Measurements from ENCODE around the gene AQP2. TPM values are rescaled to one million over a fixed set of nuclear protein-coding genes. Genes with fewer than 3 reads are reported as not detected.
A peak's percentile ranks its signal among the peaks of the same experiment; 100 is the strongest.

AQP2 gene
- total RNA-seq, 2 donors from 2014 or later, result not detected

DNA sequence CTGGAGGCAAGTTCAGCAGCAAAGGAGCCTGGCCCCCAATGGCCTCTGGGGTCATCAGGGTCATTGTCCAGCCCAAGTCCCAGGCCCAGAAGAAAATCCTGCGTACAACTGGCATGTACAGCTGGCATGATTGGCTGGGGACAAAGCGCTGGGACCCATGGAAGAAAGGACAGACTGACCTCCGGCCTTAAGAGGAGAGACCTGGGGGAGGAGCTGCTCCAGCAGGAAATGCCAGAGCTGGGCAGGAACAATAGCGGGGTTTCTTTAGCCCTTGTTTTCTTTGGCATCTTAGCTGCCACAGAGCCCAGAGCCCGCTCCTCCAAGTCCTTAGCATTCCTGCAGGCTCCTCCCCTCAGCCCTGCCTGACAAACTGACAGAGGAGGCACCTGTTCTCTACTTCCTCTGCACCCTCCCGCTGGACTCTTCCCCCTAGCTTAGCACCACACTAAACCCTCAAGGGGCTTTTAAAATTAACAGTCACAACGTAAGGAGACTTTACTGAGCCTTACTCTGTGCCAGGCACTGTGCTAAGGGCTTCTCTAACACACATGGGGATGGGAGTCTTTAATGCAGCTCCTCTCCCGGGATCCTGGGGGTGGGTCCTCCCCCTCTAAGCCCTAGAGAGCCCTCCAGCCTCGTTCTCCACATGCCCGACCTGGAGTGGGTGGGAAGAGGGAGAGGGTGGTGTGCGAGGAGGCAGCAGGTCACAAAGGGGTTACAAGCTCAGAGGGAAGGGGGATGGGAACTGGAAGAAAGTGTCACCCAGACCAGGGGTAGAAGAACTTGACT, 9.3 kb downstream of the AQP2 start:
- Histone ChIP-seq H3K4me1 (ENCODE audit: control insufficient read depth, insufficient read depth, low read length) (no peaks in the 10 kb centered on the region), H3K9ac (ENCODE audit: extremely low read depth, low read length, poor library complexity, severe bottlenecking) (no peak overlapping the region), H3K4me3 (ENCODE audit: low read length) (no peak overlapping the region), H3K36me3 (ENCODE audit: control insufficient read depth, insufficient read depth, low read length) (no peaks in the 10 kb centered on the region), H3K27me3 (ENCODE audit: control insufficient read depth, insufficient read depth, low read length, poor library complexity, severe bottlenecking) (peaks cover 93% of the 10 kb centered on the region), H3K27ac (ENCODE audit: low read depth, low read length) (no peak overlapping the region), H3K9me3 (ENCODE audit: control insufficient read depth, low read length) (no peaks in the 10 kb centered on the region)
- DNase-seq, result peak; percentile 86
- no peak overlapping the region for H3K27ac Mint-ChIP-seq
- no peaks in the 10 kb centered on the region for H3K36me3 Mint-ChIP-seq (ENCODE audit: low read depth)
- H3K4me3 Mint-ChIP-seq, result peak overlapping the region; percentile 25
- H3K4me1 Mint-ChIP-seq, result peaks cover 14% of the 10 kb centered on the region
- peaks cover 92% of the 10 kb centered on the region for H3K27me3 Mint-ChIP-seq (ENCODE audit: insufficient read depth)
- no peaks in the 10 kb centered on the region for H3K9me3 Mint-ChIP-seq
- WGBS, 2 experiments (ENCODE audit: insufficient coverage in 1 of 2, insufficient read length in 1 of 2), result 33 to 38% methylated on average over 7 to 11 of the region's 11 CpGs
- TF ChIP-seq, protein P1, sequence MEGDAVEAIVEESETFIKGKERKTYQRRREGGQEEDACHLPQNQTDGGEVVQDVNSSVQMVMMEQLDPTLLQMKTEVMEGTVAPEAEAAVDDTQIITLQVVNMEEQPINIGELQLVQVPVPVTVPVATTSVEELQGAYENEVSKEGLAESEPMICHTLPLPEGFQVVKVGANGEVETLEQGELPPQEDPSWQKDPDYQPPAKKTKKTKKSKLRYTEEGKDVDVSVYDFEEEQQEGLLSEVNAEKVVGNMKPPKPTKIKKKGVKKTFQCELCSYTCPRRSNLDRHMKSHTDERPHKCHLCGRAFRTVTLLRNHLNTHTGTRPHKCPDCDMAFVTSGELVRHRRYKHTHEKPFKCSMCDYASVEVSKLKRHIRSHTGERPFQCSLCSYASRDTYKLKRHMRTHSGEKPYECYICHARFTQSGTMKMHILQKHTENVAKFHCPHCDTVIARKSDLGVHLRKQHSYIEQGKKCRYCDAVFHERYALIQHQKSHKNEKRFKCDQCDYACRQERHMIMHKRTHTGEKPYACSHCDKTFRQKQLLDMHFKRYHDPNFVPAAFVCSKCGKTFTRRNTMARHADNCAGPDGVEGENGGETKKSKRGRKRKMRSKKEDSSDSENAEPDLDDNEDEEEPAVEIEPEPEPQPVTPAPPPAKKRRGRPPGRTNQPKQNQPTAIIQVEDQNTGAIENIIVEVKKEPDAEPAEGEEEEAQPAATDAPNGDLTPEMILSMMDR (conservative IDR thresholded peaks at IDR 0.05), result no peak

DNA sequence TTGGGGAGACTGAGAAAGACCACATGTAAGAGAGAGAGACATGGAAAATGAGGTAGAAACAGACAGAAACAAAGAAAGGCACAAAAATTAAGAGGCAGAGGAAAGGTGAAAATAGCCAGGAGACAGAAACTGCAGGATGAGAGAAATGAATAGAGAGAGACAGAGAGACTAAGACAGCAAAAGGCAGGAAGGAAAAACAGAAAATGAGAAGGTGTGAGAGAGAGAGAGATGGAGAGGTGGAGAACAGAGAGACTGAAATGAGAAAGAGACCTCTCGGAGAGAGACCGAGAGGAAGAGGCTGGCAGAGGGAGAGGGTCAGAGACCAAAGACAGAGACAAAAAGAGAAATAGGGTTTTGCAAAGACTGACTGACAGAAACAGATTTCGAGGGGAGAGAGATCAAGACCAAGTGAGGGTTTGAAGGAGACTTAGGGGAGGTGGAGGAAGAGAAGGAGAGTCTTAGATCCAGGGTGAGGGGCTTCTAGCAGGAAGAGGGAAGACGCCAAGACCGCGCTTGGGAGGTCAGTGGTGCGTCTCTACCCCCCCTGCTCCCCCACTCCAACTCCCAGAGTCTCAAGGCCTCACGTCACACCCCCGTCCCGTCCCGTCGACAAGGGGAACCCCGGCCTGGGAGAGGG, 10.1 kb downstream of the AQP2 start:
- peaks cover 95% of the 10 kb centered on the region for H3K27me3 Mint-ChIP-seq (ENCODE audit: insufficient read depth)
- no peaks in the 10 kb centered on the region for H3K4me1 ChIP-seq (ENCODE audit: control insufficient read depth, insufficient read depth, low read length)
- peaks cover 97% of the 10 kb centered on the region for H3K27me3 ChIP-seq (ENCODE audit: control insufficient read depth, insufficient read depth, low read length, poor library complexity, severe bottlenecking)
- H3K4me3 Mint-ChIP-seq, result peak overlapping the region; percentile 25
- no peaks in the 10 kb centered on the region for H3K9me3 ChIP-seq (ENCODE audit: control insufficient read depth, low read length)
- no peak overlapping the region for H3K9ac ChIP-seq (ENCODE audit: extremely low read depth, low read length, poor library complexity, severe bottlenecking)
- H3K27ac ChIP-seq (ENCODE audit: low read depth, low read length), result no peak overlapping the region
- TF ChIP-seq, protein P1 (conservative IDR thresholded peaks at IDR 0.05), result no peak
- no peak overlapping the region for H3K4me3 ChIP-seq (ENCODE audit: low read length)
- H3K36me3 ChIP-seq (ENCODE audit: control insufficient read depth, insufficient read depth, low read length), result no peaks in the 10 kb centered on the region
- H3K9me3 Mint-ChIP-seq, result no peaks in the 10 kb centered on the region
- H3K36me3 Mint-ChIP-seq (ENCODE audit: low read depth), result no peaks in the 10 kb centered on the region
- no peak overlapping the region for H3K27ac Mint-ChIP-seq
- WGBS, 2 experiments (ENCODE audit: insufficient coverage in 1 of 2, insufficient read length in 1 of 2), result 66 to 79% methylated on average over 3 to 13 of the region's 13 CpGs
- DNase-seq, result no peak
- peaks cover 14% of the 10 kb centered on the region for H3K4me1 Mint-ChIP-seq

DNA sequence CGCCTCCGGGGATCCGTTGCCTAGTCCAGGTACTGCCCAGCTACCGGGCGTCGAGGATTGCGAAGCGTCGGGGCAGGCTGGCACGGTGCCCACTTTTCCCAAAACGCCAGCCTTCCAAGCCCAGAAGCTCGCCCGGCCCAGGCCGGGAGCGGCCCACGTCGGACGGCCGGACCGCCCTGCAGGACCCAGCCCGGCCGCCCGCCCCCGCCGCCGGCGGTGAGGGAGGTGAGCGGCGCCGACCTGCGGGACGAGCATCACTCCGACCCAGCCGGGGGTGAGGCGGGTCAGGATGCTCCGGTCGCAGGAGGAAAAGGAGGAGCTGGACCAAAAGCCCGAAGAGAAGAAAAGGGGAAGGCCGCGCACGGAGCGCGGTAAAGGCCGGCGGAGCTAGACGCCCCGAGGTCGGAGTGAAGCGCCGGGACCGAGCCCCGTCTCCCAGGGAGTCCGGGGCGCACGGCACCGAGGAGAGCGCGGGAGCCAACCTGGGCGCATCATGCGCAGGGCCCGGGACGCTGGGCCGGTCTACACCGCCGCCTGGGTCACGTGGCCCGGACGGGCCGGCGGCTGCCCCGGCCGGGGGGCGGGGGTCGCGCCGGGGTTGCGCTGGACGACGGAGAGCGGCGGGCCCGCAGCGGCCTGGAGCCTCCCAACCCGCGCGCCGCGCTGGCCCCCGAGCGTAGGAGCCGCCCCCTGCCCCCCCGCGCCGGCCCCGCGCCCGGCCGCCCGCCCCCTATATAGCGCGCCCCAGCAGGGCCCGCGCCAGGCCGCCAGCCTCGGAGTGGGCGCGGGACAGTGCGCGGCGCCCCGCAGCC, 10.8 kb downstream of the AQP2 start, which contains the start of gene AQP5:
AQP5 (plus strand) TSS at position 762 of the 812 bp plus-strand sequence. CDS start 146 bp downstream, outside the sequence.
- H3K36me3 ChIP-seq (ENCODE audit: control insufficient read depth, insufficient read depth, low read length), result no peaks in the 10 kb centered on the region
- Mint-ChIP-seq H3K27ac (no peak within 1 kb of the TSS), H3K36me3 (ENCODE audit: low read depth) (no peaks in the 10 kb centered on the region), H3K9me3 (no peaks in the 10 kb centered on the region), H3K27me3 (ENCODE audit: insufficient read depth) (peaks cover 95% of the 10 kb centered on the region), H3K4me1 (peaks cover 14% of the 10 kb centered on the region), H3K4me3 (peak within 1 kb of the TSS; percentile 25)
- no peak within 1 kb of the TSS for H3K9ac ChIP-seq (ENCODE audit: extremely low read depth, low read length, poor library complexity, severe bottlenecking)
- peak; percentile 81 for DNase-seq
- H3K4me1 ChIP-seq (ENCODE audit: control insufficient read depth, insufficient read depth, low read length), result no peaks in the 10 kb centered on the region
- H3K27ac ChIP-seq (ENCODE audit: low read depth, low read length), result no peak within 1 kb of the TSS
- TF ChIP-seq, protein P1 (conservative IDR thresholded peaks at IDR 0.05), result no peak
- H3K27me3 ChIP-seq (ENCODE audit: control insufficient read depth, insufficient read depth, low read length, poor library complexity, severe bottlenecking), result peaks cover 97% of the 10 kb centered on the region
- H3K4me3 ChIP-seq (ENCODE audit: low read length), result no peak within 1 kb of the TSS
- H3K9me3 ChIP-seq (ENCODE audit: control insufficient read depth, low read length), result no peaks in the 10 kb centered on the region
- 5 to 8% methylated on average over 43 to 108 of the region's 111 CpGs for WGBS, 2 experiments (ENCODE audit: insufficient coverage in 1 of 2, insufficient read length in 1 of 2)
